Adrenal gland (tissue), 5 donors: ENCODE measurements around the gene CHMP1B.

Experiments
- POLR2A ChIP-seq, 2 donors: fragments of 450-650 bp; IDR thresholded peaks; one replicate each; pipeline ENCODE4 v1.6.1; 2017; ENCODE audit warnings: antibody characterized with exemption in 2 of 2, mild to moderate bottlenecking in 2 of 2, moderate library complexity in 1 of 2
- TF ChIP-seq, protein P1 (sequence below), 6 experiments: fragments of 450-650 bp in 4 of 6; fragments of 200-600 bp in 2 of 6; sonication (generic) in 1 of 6; IDR thresholded peaks; 1 replicate in 5 of 6; 2 replicates in 1 of 6; pipeline versions ENCODE4 v1.5.1 to v1.8.0; 2016 to 2021; ENCODE audit warnings: antibody characterized with exemption in 6 of 6, mild to moderate bottlenecking in 2 of 6, moderate library complexity in 1 of 6
- donor health status: DM: no; HTN: no; CAD: no.

DNA sequence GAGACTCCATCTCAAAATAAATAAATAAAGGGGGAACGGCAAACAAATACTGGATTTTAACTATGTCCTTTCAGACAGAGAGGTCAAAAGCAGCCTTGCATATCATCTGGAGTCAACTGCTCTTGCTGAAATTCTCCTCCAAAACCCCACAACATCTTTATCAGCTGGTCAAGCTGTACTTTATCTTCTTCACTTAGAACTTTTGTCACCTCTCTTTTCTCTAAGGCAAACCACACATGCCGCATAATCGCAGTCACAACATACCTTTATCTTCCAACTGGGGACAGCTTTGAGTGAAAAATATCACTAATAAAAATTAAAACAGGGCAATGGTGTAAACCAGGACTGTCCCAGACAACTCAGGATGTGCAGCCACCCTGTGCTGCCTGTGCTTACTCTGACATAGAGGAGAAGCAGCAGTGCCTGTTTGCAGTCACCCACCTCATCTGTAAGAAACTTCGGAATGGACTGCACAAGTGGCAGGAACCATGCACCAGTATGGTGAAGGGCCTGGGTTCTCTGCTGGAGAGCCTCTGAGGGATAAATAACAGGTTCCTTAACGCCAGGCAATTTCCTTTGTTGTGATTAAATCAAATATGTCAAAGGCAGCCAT lies 50.7 kb downstream of the CHMP1B start:
- TF ChIP-seq, protein P1, sequence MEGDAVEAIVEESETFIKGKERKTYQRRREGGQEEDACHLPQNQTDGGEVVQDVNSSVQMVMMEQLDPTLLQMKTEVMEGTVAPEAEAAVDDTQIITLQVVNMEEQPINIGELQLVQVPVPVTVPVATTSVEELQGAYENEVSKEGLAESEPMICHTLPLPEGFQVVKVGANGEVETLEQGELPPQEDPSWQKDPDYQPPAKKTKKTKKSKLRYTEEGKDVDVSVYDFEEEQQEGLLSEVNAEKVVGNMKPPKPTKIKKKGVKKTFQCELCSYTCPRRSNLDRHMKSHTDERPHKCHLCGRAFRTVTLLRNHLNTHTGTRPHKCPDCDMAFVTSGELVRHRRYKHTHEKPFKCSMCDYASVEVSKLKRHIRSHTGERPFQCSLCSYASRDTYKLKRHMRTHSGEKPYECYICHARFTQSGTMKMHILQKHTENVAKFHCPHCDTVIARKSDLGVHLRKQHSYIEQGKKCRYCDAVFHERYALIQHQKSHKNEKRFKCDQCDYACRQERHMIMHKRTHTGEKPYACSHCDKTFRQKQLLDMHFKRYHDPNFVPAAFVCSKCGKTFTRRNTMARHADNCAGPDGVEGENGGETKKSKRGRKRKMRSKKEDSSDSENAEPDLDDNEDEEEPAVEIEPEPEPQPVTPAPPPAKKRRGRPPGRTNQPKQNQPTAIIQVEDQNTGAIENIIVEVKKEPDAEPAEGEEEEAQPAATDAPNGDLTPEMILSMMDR (IDR thresholded peaks at IDR 0.05): no peak
- no peak for TF ChIP-seq POLR2A (IDR thresholded peaks at IDR 0.05)
